HCT116 (cell line): ENCODE results near the gene PRSS22. TPM values are rescaled to one million over a fixed set of nuclear protein-coding genes. Genes with fewer than 3 reads are reported as not detected.

Source experiments
- ATAC-seq: fragments of 200-7000 bp; cut with Tn5 transposase; 2 replicates; pipeline ENCODE4 v1.9.1; 2020; ENCODE audit warnings: mild to moderate bottlenecking, moderate library complexity
- BruUV-seq: library from RNA; stranded (reverse); fragments of 400-500 nt; replicated peaks from 2 replicates; lab custom pipeline; 2021; lab: Mats Ljungman, UMichigan
- CTCF ChIA-PET: fragments of 300-600 bp; sonication (Branson Sonifier 250); formaldehyde crosslinking; loops from one replicate; lab custom pipeline; 2021; ENCODE audit warnings: antibody characterized with exemption; lab: Charles Lee
- POLR2A ChIA-PET: fragments of 300-600, 350-600 bp; sonication (Branson Sonifier 250); formaldehyde crosslinking; loops from one replicate; lab custom pipeline; 2021; ENCODE audit warnings: antibody characterized with exemption; lab: Charles Lee
- RAD21 ChIA-PET, 2 experiments: fragments of 300-600 bp; sonication (Branson Sonifier 250); formaldehyde crosslinking; loops; one replicate each; lab custom pipeline; 2023; ENCODE audit warnings: low total read pairs in 2 of 2; ENCODE audit not compliant: uncharacterized antibody in 2 of 2, unreplicated experiment in 2 of 2, low non-redundant PET in 1 of 2; lab: Charles Lee
- DNase-seq: peaks from one replicate; pipeline ENCODE4 v3.0.0-alpha.2; 2010; ENCODE audit warnings: low read depth, low spot score
- H2AFZ ChIP-seq: fragments of 200-600 bp; shearing (Covaris generic), sonication (generic); 2 replicates; pipeline ENCODE4 v1.6.1; 2017; ENCODE audit warnings: low read depth, mixed run types, mixed read lengths, antibody characterized with exemption, low read length; ENCODE audit not compliant: poor library complexity, severe bottlenecking
- H3K27ac ChIP-seq: 2 replicates; pipeline ENCODE4 v1.5.1; 2012; ENCODE audit warnings: low read depth, low read length
- H3K27me3 ChIP-seq: fragments of 200-600 bp; sonication (generic); 2 replicates; pipeline ENCODE4 v1.6.1; 2016; ENCODE audit warnings: mixed run types, low read length, mixed read lengths; ENCODE audit not compliant: insufficient read depth
- H3K36me3 ChIP-seq, 2 experiments: fragments of 200-500 bp in 1 of 2; fragments of 200-600 bp in 1 of 2; sonication (Bioruptor generic) in 1 of 2; sonication (generic) in 1 of 2; 2 replicates each; pipeline versions ENCODE4 v1.5.1 to v1.6.1; 2014 to 2016; ENCODE audit warnings: low read length in 2 of 2, inconsistent platforms in 1 of 2, mixed read lengths in 1 of 2, mixed run types in 1 of 2; ENCODE audit not compliant: insufficient read depth in 2 of 2, control insufficient read depth in 1 of 2
- H3K4me1 ChIP-seq, 2 experiments: fragments of 200-600 bp in 1 of 2; sonication (generic) in 1 of 2; 2 replicates each; pipeline versions ENCODE4 v1.5.1 to v1.6.1; 2012 to 2017; ENCODE audit warnings: low read length in 2 of 2, inconsistent platforms in 1 of 2, mild to moderate bottlenecking in 1 of 2, mixed read lengths in 1 of 2, mixed run types in 1 of 2, moderate library complexity in 1 of 2; ENCODE audit not compliant: insufficient read depth in 2 of 2, control insufficient read depth in 1 of 2
- H3K4me2 ChIP-seq: fragments of 200-600 bp; sonication (generic); 2 replicates; pipeline ENCODE4 v1.6.1; 2017; ENCODE audit warnings: mixed run types, low read length, mixed read lengths
- H3K4me3 ChIP-seq, 2 experiments: fragments of 200-600 bp in 1 of 2; sonication (generic) in 1 of 2; replicated peaks in 1 of 2; 2 replicates each; pipeline ENCODE4 v1.5.1; 2011 to 2016; ENCODE audit warnings: low read length in 2 of 2, control low read depth in 1 of 2, low read depth in 1 of 2, mild to moderate bottlenecking in 1 of 2, mixed read lengths in 1 of 2, mixed run types in 1 of 2
- H3K79me2 ChIP-seq: fragments of 200-600 bp; sonication (generic); 2 replicates; pipeline ENCODE4 v1.6.1; 2017; ENCODE audit warnings: mild to moderate bottlenecking, mixed run types, low read length, moderate library complexity, mixed read lengths; ENCODE audit not compliant: insufficient read depth
- H3K9ac ChIP-seq: fragments of 200-600 bp; sonication (generic); 2 replicates; pipeline ENCODE4 v1.6.1; 2016; ENCODE audit warnings: low read length, mixed read lengths
- H3K9me2 ChIP-seq: fragments of 200-600 bp; sonication (generic), shearing (Covaris generic); 2 replicates; pipeline ENCODE4 v1.6.1; 2017; ENCODE audit warnings: mixed run types, mild to moderate bottlenecking, moderate library complexity; ENCODE audit not compliant: insufficient read depth
- H3K9me3 ChIP-seq, 2 experiments: fragments of 200-500 bp in 1 of 2; fragments of 200-600 bp in 1 of 2; sonication (Bioruptor generic) in 1 of 2; sonication (generic) in 1 of 2; 2 replicates each; pipeline ENCODE4 v1.6.1; 2014 to 2017; ENCODE audit warnings: low read length in 2 of 2, mixed read lengths in 2 of 2, inconsistent platforms in 1 of 2, low read depth in 1 of 2, mild to moderate bottlenecking in 1 of 2, mixed run types in 1 of 2, moderate library complexity in 1 of 2; ENCODE audit not compliant: control insufficient read depth in 1 of 2, insufficient read depth in 1 of 2
- H4K20me1 ChIP-seq: fragments of 200-600 bp; sonication (generic), shearing (Covaris generic); 2 replicates; pipeline ENCODE4 v1.6.1; 2017; ENCODE audit warnings: mixed run types, mild to moderate bottlenecking, moderate library complexity; ENCODE audit not compliant: insufficient read depth
- CBX3 ChIP-seq: IDR thresholded peaks from 2 replicates; pipeline ENCODE4 v1.6.1; 2012; ENCODE audit warnings: low read depth
- EGR1 ChIP-seq: IDR thresholded peaks from 2 replicates; pipeline ENCODE4 v1.6.1; 2012; ENCODE audit warnings: low read depth
- ELF1 ChIP-seq: IDR thresholded peaks from 2 replicates; pipeline ENCODE4 v1.6.1; 2012; ENCODE audit warnings: low read depth, borderline replicate concordance
- EZH2phosphoT487 ChIP-seq: fragments of 200-600 bp; IDR thresholded peaks from 2 replicates; pipeline ENCODE4 v1.6.1; 2018; ENCODE audit warnings: antibody characterized with exemption, borderline replicate concordance
- FOSL1 ChIP-seq: IDR thresholded peaks from 2 replicates; pipeline ENCODE4 v1.6.1; 2012; ENCODE audit warnings: low read depth
- POLR2A ChIP-seq: IDR thresholded peaks from 2 replicates; pipeline ENCODE4 v1.7.0; 2011; ENCODE audit warnings: borderline replicate concordance; ENCODE audit not compliant: insufficient read depth, insufficient read length; ENCODE audit errors: extremely low read depth
- POLR2AphosphoS5 ChIP-seq: IDR thresholded peaks from 2 replicates; pipeline ENCODE4 v1.6.1; 2011; ENCODE audit warnings: mild to moderate bottlenecking, low read depth, low read length, moderate library complexity
- SIN3A ChIP-seq: IDR thresholded peaks from 2 replicates; pipeline ENCODE4 v1.6.1; 2012; ENCODE audit warnings: low read depth
- SRF ChIP-seq: IDR thresholded peaks from 2 replicates; pipeline ENCODE4 v1.6.1; 2012; ENCODE audit warnings: low read depth
- intact Hi-C: fragments of 100-400 bp; cut with micrococcal nuclease; formaldehyde crosslinking; loops from 2 replicates; pipeline ENCODE4 v1.10.0; 2022
- total RNA-seq: library from RNA; stranded (reverse); gene quantifications from one replicate; pipeline ENCODE4 v1.2.1, GENCODE V29; 2021; ENCODE audit not compliant: unreplicated experiment
- TF ChIP-seq, protein P1 (sequence below): IDR thresholded peaks from 2 replicates; pipeline ENCODE4 v1.6.1; 2012

PRSS22 gene
- total RNA-seq, 1 experiment from 2014 or later: 20.2 TPM

DNA sequence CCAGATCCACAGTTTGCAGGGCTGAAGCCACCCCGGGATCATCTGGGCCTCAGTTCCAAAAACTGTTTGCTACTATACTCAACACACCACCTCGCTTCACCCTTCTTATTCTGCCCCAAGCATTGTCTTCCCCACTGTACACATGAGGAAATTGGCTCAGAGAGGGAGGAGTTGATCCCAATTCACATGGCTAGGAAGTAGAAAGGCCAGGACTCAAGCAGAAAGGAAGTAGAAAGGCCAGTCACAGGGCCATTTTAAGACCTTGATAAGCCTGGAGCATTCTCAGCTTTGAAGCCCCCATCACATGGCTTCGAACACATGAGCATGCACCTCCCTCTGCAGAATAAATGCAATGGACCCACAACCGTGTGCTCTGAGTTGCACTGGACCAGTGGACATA is 7.7 kb upstream of the PRSS22 start:
- no TSS peak for BruUV-seq
- H3K4me2 ChIP-seq: no peak overlapping the region
- no peaks in the 10 kb centered on the region for H3K79me2 ChIP-seq
- CTCF ChIA-PET: no interaction called here
- no peaks in the 10 kb centered on the region for H4K20me1 ChIP-seq
- TF ChIP-seq POLR2A (no peak), EZH2phosphoT487 (no peak)
- peaks cover 2 to 16% of the 10 kb centered on the region in 2 experiments; a peak in 3 of 4 replicates for H3K4me1 ChIP-seq
- RAD21 ChIA-PET: no interaction called here
- POLR2A ChIA-PET: no interaction called here
- H3K27ac ChIP-seq: no peak overlapping the region
- H3K4me3 ChIP-seq: no peak overlapping the region
- no peaks in the 10 kb centered on the region for H3K9me3 ChIP-seq
- no peak overlapping the region for H2AFZ ChIP-seq
- ATAC-seq: no peak
- H3K9ac ChIP-seq: no peak overlapping the region
- no peaks in the 10 kb centered on the region for H3K9me2 ChIP-seq
- H3K36me3 ChIP-seq: no peaks in the 10 kb centered on the region
- no peak for DNase-seq
- intact Hi-C loops: no loop called here
- no peaks in the 10 kb centered on the region for H3K27me3 ChIP-seq

DNA sequence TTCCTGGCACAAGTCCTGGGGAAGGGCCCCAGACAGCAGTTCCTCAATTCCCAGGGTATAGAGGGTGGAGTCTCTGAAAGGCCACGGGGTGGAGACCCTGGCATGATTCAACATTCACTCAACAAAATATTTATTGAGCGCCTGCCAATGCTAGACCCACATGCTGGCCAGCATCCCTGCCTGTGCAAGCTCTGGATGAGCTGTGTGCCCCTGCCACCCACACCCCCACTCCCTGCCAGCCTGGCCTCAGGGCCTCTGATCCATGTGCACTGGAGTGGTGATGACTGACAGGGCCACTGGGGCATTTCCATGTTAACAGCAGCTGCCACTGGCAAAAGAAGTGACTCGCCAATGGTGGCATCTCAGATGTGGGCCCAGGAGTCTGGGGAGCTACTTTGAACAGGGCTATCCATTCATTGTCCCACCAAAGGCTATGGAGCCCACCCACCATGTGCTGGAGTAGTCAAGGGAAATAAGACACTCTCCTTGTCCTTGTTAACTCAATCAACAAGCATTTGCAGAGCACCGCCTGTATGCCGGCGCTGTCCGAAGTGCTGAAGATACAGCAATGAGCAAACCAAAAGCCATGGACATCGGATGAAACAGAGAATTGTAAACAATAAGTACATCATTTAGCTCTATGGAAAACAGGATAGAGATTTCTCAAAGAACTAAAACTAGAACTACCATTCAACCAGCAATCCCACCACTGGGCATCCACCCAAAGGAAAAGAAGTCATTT is 3.0 kb upstream of the PRSS22 start:
- no peaks in the 10 kb centered on the region for H3K36me3 ChIP-seq
- H3K9ac ChIP-seq: no peak overlapping the region
- no peaks in the 10 kb centered on the region for H4K20me1 ChIP-seq
- ChIA-PET RAD21 (no interaction called here), POLR2A (no interaction called here), CTCF (no interaction called here)
- H3K4me1 ChIP-seq: peaks cover 18 to 51% of the 10 kb centered on the region in 2 experiments
- no peak overlapping the region for H3K27ac ChIP-seq
- H3K9me3 ChIP-seq: no peaks in the 10 kb centered on the region
- ATAC-seq (no peak), DNase-seq (no peak)
- TF ChIP-seq EGR1: no peak
- no peak for TF ChIP-seq SRF
- TF ChIP-seq, protein P1, sequence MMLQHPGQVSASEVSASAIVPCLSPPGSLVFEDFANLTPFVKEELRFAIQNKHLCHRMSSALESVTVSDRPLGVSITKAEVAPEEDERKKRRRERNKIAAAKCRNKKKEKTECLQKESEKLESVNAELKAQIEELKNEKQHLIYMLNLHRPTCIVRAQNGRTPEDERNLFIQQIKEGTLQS: no peak
- no peak for TF ChIP-seq EZH2phosphoT487
- TF ChIP-seq POLR2AphosphoS5: no peak
- TF ChIP-seq FOSL1: no peak
- no peak for TF ChIP-seq POLR2A
- TF ChIP-seq ELF1: no peak
- no peak for TF ChIP-seq CBX3
- TF ChIP-seq SIN3A: no peak
- H2AFZ ChIP-seq: no peak overlapping the region
- H3K79me2 ChIP-seq: no peaks in the 10 kb centered on the region; the same call in 1 of the 2 replicates
- H3K27me3 ChIP-seq: no peaks in the 10 kb centered on the region
- BruUV-seq: no TSS peak
- H3K4me2 ChIP-seq: no peak overlapping the region
- H3K4me3 ChIP-seq: no peak overlapping the region
- no peaks in the 10 kb centered on the region for H3K9me2 ChIP-seq
- intact Hi-C loops: no loop called here
